Astrocyte of the cerebellum (primary cell): ENCODE results near the gene FLNB.

Source experiments
- DNase-seq: peaks from one replicate; pipeline ENCODE4 v3.0.0-alpha.2; 2011; ENCODE audit warnings: low read depth
- H3K4me3 ChIP-seq: 2 replicates; pipeline ENCODE4 v1.5.1; 2011; ENCODE audit warnings: mild to moderate bottlenecking, low read depth, low read length, moderate library complexity
- CTCF ChIP-seq: IDR thresholded peaks from 2 replicates; pipeline ENCODE4 v1.5.1; 2012; ENCODE audit warnings: low read length, low read depth, moderate library complexity, mild to moderate bottlenecking; ENCODE audit errors: missing control alignments
- in situ Hi-C: cut with HindIII; loops from 2 replicates; pipeline ENCODE4 v1.10.0; 2017; ENCODE audit warnings: low sequenced_read_pairs

The FLNB gene

GRCh38 chr3:58206406-58207011 is 198.3 kb downstream of the FLNB start:
- no peak overlapping the region for H3K4me3 ChIP-seq
- peak; percentile 6 for DNase-seq
- no peak for TF ChIP-seq CTCF
- in situ Hi-C loops, result no loop called here

DNA sequence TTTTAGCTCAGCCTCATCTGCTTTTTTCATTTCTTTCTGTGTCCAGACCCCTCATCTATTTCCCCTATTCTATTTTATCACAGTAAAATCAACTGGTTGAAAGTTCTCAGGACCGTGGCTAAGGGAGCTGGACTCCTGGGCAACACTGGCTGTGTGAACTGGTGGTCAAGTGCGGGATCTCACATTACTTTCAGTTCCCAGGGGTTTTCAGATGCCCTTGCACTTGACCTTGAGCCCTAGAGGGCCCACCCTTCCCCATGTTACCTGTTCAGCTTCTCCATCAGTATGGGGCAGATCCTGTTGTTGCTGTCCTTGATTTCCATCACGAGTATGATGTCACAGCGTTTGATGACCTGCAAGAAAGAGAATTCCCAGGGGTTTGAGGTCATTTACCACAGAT is 199.7 kb downstream of the FLNB start:
- TF ChIP-seq CTCF, result no peak
- H3K4me3 ChIP-seq, result no peak overlapping the region
- in situ Hi-C loops, result no loop called here
- no peak for DNase-seq

DNA sequence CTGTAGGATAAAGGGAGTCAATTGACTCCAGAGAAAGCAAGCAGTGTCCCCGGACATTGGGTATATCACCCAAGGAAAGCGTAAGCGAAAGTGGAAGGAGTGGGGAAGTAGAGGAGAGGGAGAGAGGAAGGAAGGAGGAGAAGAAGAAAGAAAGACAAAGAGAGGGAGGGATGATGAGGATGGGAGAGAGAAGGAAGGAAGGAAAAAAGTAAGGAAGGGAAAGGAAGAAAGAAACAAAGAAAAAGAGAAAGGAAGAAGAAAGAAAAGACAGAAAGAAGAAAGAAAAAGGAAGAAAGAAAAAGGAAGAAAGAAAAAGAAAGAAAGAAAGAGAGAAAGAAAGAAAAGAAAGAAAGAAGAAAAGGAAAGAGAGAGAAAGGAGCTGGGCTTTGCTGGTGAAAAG is 201.7 kb downstream of the FLNB start:
- no peak for TF ChIP-seq CTCF
- in situ Hi-C loops, result no loop called here
- DNase-seq, result no peak
- no peak overlapping the region for H3K4me3 ChIP-seq

- DNase-seq, result no peak
- in situ Hi-C loops, result no loop called here
- H3K4me3 ChIP-seq, result no peak within 1 kb of the TSS
- TF ChIP-seq CTCF, result no peak
These were observed 202.7 kb downstream of the FLNB start, which contains the start of gene DNASE1L3 for GRCh38 chr3:58210761-58211460. Gene DNASE1L3, minus strand, starts transcription at chr3:58210972. Its CDS starts 66 bp downstream, at chr3:58210906.

- TF ChIP-seq CTCF, result no peak
- in situ Hi-C loops, result no loop called here
- no peak overlapping the region for H3K4me3 ChIP-seq
- no peak for DNase-seq
These were observed 206.5 kb downstream of the FLNB start for GRCh38 chr3:58214484-58215316.

DNA sequence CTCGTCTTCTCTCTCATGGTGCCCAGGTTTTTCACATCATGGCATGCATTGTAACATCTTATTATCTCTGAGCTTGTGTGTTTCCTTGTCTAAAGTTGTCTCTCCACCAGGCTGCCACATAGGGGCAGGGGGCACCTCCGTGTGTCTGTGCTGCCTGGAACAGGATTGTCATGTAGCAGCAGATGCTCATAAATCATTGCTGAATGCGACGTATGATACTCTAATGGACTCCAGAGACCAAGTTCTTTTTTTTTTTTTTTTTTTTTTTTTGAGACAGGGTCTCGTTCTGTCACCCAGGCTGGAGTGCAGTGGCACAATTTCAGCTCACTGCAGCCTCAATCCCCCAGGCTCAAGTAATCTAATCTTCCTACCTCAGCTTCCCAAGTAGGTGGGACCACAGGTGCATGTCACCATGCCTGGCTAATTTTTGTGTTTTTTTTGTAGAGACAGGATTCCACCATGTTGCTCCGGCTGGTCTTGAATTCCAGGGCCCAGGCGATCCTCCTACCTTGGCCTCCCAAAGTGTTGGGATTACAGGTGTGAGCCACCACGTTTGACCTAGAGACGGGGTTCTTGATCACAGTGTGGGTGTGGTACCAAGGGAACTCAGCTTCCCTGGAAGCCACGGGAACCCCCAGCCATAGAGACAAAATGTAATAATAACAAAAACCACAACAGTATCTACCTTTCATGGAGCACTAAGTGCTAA is 207.2 kb downstream of the FLNB start:
- in situ Hi-C loops, result no loop called here
- TF ChIP-seq CTCF, result no peak
- DNase-seq, result no peak
- no peak overlapping the region for H3K4me3 ChIP-seq
